ENCODE data around the gene TMEM164.

The TMEM164 gene

DNA sequence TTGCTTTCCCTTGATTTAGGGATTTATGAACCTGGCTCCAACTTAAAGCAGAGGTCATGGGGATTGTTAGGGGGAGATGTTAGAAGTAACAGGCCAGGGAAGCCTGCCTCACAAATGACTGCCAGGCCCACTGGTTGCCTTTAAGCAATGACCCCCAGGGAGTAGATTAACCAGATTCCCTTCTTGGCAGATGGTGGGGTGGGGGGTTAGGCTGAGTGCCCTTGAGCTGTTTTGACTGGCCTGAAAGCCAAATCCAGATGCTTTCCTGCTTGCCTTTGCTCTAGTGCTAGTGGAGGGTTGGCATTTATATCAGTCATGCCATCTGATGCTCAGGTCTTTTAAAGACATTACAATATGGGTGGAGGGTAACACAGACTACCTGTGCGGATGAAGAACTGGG is 128.1 kb downstream of the TMEM164 start:
- no peak overlapping the region for H3K4me2 ChIP-seq (ENCODE audit: low read depth, low read length)
- no peaks in the 10 kb centered on the region for H3K9me2 ChIP-seq (replicated peaks; ENCODE audit: insufficient read depth, low read length)
- no peak for DNase-seq

GRCh38 chrX:110132450-110133114 is 129.7 kb downstream of the TMEM164 start:
- no peaks in the 10 kb centered on the region for H3K9me3 ChIP-seq (replicated peaks; ENCODE audit: insufficient read depth, low read length)
- TF ChIP-seq EZH2 (optimal IDR thresholded peaks at IDR 0.05; ENCODE audit: low read depth, low read length) (no peak), EZH2phosphoT487 (IDR thresholded peaks at IDR 0.05; ENCODE audit: low read length) (no peak)
- TF ChIP-seq, protein P1, sequence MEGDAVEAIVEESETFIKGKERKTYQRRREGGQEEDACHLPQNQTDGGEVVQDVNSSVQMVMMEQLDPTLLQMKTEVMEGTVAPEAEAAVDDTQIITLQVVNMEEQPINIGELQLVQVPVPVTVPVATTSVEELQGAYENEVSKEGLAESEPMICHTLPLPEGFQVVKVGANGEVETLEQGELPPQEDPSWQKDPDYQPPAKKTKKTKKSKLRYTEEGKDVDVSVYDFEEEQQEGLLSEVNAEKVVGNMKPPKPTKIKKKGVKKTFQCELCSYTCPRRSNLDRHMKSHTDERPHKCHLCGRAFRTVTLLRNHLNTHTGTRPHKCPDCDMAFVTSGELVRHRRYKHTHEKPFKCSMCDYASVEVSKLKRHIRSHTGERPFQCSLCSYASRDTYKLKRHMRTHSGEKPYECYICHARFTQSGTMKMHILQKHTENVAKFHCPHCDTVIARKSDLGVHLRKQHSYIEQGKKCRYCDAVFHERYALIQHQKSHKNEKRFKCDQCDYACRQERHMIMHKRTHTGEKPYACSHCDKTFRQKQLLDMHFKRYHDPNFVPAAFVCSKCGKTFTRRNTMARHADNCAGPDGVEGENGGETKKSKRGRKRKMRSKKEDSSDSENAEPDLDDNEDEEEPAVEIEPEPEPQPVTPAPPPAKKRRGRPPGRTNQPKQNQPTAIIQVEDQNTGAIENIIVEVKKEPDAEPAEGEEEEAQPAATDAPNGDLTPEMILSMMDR (IDR thresholded peaks at IDR 0.05; ENCODE audit: low read length), result no peak

More for the DNA sequence above, 128.1 kb downstream of the TMEM164 start:
- H3K27me3 ChIP-seq (replicated peaks; ENCODE audit: insufficient read depth, low read length), result no peaks in the 10 kb centered on the region
- H2AFZ ChIP-seq (ENCODE audit: low read length), result no peak overlapping the region
- no peak overlapping the region for H3K27ac ChIP-seq (ENCODE audit: low read length)
- no peaks in the 10 kb centered on the region for H4K20me1 ChIP-seq (ENCODE audit: insufficient read depth, low read length)
- no peaks in the 10 kb centered on the region for H3F3A ChIP-seq (ENCODE audit: insufficient read depth, low read length)
- no peak overlapping the region for H3K4me3 ChIP-seq (ENCODE audit: low read length)
- no peaks in the 10 kb centered on the region for H3K79me2 ChIP-seq (ENCODE audit: low read length)
- no peaks in the 10 kb centered on the region for H3K9me3 ChIP-seq (replicated peaks; ENCODE audit: insufficient read depth, low read length)
- no peak overlapping the region for H3K9ac ChIP-seq (ENCODE audit: low read length)
- TF ChIP-seq EZH2phosphoT487 (IDR thresholded peaks at IDR 0.05; ENCODE audit: low read length), result no peak
- TF ChIP-seq, protein P1 (IDR thresholded peaks at IDR 0.05; ENCODE audit: low read length), result no peak
- TF ChIP-seq EZH2 (optimal IDR thresholded peaks at IDR 0.05; ENCODE audit: low read depth, low read length), result no peak
- no peaks in the 10 kb centered on the region for H3K4me1 ChIP-seq (ENCODE audit: low read length)
- no peaks in the 10 kb centered on the region for H3K36me3 ChIP-seq (replicated peaks; ENCODE audit: insufficient read depth, low read length)

GRCh38 chrX:110133735-110134370 is 130.9 kb downstream of the TMEM164 start:
- no peak for DNase-seq
- Histone ChIP-seq H4K20me1 (ENCODE audit: insufficient read depth, low read length) (no peaks in the 10 kb centered on the region), H3F3A (ENCODE audit: insufficient read depth, low read length) (no peaks in the 10 kb centered on the region), H3K9me3 (replicated peaks; ENCODE audit: insufficient read depth, low read length) (no peaks in the 10 kb centered on the region), H3K27me3 (replicated peaks; ENCODE audit: insufficient read depth, low read length) (no peaks in the 10 kb centered on the region), H3K4me2 (ENCODE audit: low read depth, low read length) (no peak overlapping the region), H3K4me3 (ENCODE audit: low read length) (no peak overlapping the region), H3K9me2 (replicated peaks; ENCODE audit: insufficient read depth, low read length) (no peaks in the 10 kb centered on the region), H3K4me1 (ENCODE audit: low read length) (no peaks in the 10 kb centered on the region), H3K36me3 (replicated peaks; ENCODE audit: insufficient read depth, low read length) (no peaks in the 10 kb centered on the region), H3K79me2 (ENCODE audit: low read length) (no peaks in the 10 kb centered on the region), H3K9ac (ENCODE audit: low read length) (no peak overlapping the region), H3K27ac (ENCODE audit: low read length) (no peak overlapping the region), H2AFZ (ENCODE audit: low read length) (no peak overlapping the region)
- TF ChIP-seq, protein P1 (IDR thresholded peaks at IDR 0.05; ENCODE audit: low read length), result no peak
- TF ChIP-seq EZH2phosphoT487 (IDR thresholded peaks at IDR 0.05; ENCODE audit: low read length), result no peak
- TF ChIP-seq EZH2 (optimal IDR thresholded peaks at IDR 0.05; ENCODE audit: low read depth, low read length), result no peak

More at GRCh38 chrX:110132450-110133114, 129.7 kb downstream of the TMEM164 start:
- Histone ChIP-seq H3K4me3 (ENCODE audit: low read length) (no peak overlapping the region), H3K4me1 (ENCODE audit: low read length) (no peaks in the 10 kb centered on the region), H3K36me3 (replicated peaks; ENCODE audit: insufficient read depth, low read length) (no peaks in the 10 kb centered on the region), H2AFZ (ENCODE audit: low read length) (no peak overlapping the region), H3K9ac (ENCODE audit: low read length) (no peak overlapping the region), H4K20me1 (ENCODE audit: insufficient read depth, low read length) (no peaks in the 10 kb centered on the region), H3K27ac (ENCODE audit: low read length) (no peak overlapping the region), H3K4me2 (ENCODE audit: low read depth, low read length) (no peak overlapping the region), H3K27me3 (replicated peaks; ENCODE audit: insufficient read depth, low read length) (no peaks in the 10 kb centered on the region), H3F3A (ENCODE audit: insufficient read depth, low read length) (no peaks in the 10 kb centered on the region), H3K79me2 (ENCODE audit: low read length) (no peaks in the 10 kb centered on the region), H3K9me2 (replicated peaks; ENCODE audit: insufficient read depth, low read length) (no peaks in the 10 kb centered on the region)
- DNase-seq, result no peak

All from MM.1S (cell line).